ENCODE measurements around the gene TBC1D16. TPM values are rescaled to one million over a fixed set of nuclear protein-coding genes. Genes with fewer than 3 reads are reported as not detected.

The TBC1D16 gene
- total and polyA plus RNA-seq, 7 donors, result 1.7 to 11.4 (median 6.5) TPM

DNA sequence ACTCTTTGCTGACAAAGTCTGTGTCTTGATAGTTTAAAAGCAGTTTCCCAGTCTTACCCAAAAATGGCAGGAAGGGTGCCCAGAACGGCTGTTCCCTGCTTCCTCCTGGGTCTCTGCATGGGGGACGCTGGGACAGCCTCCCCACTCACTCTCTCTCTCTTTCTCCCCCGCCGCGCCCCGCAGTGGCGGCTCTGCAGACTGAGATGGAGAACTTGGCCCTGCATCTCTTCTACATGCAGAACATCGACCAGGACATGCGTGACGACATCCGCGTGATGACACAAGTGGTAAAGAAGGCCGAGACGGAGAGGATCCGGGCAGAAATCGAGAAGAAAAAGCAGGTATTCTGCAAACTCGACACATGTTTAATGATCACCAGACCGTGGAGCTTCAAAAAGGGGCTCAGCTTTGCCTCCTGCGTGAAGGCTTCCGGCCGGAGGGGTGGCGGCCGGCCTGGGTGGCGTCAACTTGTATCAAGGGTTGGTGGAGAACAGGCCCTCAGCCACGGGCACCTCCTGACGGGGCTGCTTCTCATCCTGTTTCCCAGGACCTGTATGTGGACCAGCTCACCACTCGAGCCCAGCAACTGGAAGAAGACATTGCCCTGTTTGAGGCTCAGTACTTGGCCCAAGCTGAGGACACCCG, 22.8 kb upstream of the TBC1D16 start:
- Histone ChIP-seq H3K4me1 (no peaks in the 10 kb centered on the region), H3K9me3 (no peaks in the 10 kb centered on the region), H3K27ac (no peak overlapping the region), H3K27me3 (ENCODE audit: insufficient read depth in 3 of 3, low read length in 2 of 3) (no peaks in the 10 kb centered on the region), H3K4me3 (no peak overlapping the region), H3K36me3 (ENCODE audit: insufficient read depth in 1 of 2, low read depth in 1 of 2) (no peaks in the 10 kb centered on the region)
- intact Hi-C loops (cut with DNase I), result no loop called here
- WGBS, 3 donors, result 94 to 95% (median 94%) methylated on average over 28 of the region's 28 CpGs
- ATAC-seq, result no peak
- TF ChIP-seq, protein P1, sequence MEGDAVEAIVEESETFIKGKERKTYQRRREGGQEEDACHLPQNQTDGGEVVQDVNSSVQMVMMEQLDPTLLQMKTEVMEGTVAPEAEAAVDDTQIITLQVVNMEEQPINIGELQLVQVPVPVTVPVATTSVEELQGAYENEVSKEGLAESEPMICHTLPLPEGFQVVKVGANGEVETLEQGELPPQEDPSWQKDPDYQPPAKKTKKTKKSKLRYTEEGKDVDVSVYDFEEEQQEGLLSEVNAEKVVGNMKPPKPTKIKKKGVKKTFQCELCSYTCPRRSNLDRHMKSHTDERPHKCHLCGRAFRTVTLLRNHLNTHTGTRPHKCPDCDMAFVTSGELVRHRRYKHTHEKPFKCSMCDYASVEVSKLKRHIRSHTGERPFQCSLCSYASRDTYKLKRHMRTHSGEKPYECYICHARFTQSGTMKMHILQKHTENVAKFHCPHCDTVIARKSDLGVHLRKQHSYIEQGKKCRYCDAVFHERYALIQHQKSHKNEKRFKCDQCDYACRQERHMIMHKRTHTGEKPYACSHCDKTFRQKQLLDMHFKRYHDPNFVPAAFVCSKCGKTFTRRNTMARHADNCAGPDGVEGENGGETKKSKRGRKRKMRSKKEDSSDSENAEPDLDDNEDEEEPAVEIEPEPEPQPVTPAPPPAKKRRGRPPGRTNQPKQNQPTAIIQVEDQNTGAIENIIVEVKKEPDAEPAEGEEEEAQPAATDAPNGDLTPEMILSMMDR (IDR thresholded peaks at IDR 0.05), result no peak
- no peak for DNase-seq

DNA sequence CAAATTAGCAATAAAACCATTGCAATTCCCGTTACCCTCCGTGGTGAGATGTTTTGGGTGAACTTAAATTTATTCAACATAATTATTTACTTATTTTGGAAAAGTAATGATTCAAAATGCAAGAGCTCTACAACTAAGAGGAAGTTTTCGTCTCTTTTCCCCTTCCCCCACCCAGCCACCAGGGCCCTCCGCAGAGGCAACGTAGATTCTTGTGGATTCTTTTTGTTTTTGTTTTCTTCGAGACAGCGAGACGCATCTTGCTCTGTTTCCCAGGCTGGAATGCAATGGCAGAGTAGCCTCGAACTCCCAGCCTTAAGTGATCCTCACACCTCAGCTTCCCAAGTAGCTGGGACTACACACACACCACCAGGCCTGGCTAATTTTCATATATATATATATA, 19.9 kb upstream of the TBC1D16 start:
- TF ChIP-seq, protein P1 (IDR thresholded peaks at IDR 0.05), result no peak
- 89 to 94% (median 93%) methylated on average over 9 of the region's 9 CpGs for WGBS, 3 donors
- DNase-seq (no peak), ATAC-seq (no peak)
- Histone ChIP-seq H3K36me3 (ENCODE audit: insufficient read depth in 1 of 2, low read depth in 1 of 2) (no peaks in the 10 kb centered on the region), H3K27ac (no peak overlapping the region), H3K4me1 (no peaks in the 10 kb centered on the region), H3K27me3 (ENCODE audit: insufficient read depth in 3 of 3, low read length in 2 of 3) (no peaks in the 10 kb centered on the region), H3K4me3 (no peak overlapping the region), H3K9me3 (no peaks in the 10 kb centered on the region)
- intact Hi-C loops (cut with DNase I), result no loop called here

DNA sequence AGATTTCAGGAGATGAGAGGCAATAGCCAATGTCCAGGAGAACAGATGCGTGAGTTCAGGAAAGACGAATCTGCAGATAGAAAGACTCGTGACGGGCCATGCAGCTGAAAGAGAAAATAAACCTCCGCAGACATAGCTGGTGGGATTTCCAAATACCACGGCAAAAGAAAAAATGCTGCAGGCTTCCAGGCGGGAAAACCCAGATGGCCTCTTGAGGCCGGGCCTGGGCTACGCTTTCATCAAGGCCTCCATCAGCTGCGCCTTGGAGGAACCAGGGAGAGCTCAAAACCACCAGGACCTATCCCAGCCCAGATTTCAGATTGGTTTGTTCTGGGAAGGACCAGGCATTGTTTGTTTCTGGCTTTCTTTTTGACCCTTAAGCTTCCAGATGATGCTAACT, 17.4 kb upstream of the TBC1D16 start:
- no peak overlapping the region for H3K4me3 ChIP-seq
- intact Hi-C loops (cut with DNase I), result no loop called here
- DNase-seq (no peak), ATAC-seq (no peak)
- H3K27me3 ChIP-seq (ENCODE audit: insufficient read depth in 3 of 3, low read length in 2 of 3), result no peaks in the 10 kb centered on the region
- no peaks in the 10 kb centered on the region for H3K4me1 ChIP-seq
- no peaks in the 10 kb centered on the region for H3K9me3 ChIP-seq
- TF ChIP-seq, protein P1 (IDR thresholded peaks at IDR 0.05), result no peak
- no peak overlapping the region for H3K27ac ChIP-seq
- WGBS, 3 donors, result 72 to 75% (median 75%) methylated on average over 10 of the region's 10 CpGs
- H3K36me3 ChIP-seq (ENCODE audit: insufficient read depth in 1 of 2, low read depth in 1 of 2), result no peaks in the 10 kb centered on the region

DNA sequence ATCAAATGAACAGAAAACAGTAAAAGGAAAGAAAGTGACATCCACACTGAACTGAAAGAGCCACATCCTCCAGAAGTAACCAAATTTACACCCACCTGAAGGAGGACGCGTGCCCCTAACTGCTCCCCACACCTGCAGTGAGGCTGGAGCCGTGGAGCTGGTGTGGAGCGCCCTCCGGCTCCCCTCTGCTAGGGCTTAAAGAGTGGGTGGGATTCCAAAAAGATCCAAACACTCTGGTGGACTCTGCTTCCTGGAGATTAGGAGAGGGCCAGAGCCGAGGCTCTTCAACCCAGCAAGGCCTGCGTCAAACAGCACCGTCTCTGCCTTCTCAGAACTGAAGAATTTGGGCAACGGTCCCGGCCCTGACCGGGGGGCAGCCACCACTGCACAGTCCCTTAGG, 16.0 kb upstream of the TBC1D16 start:
- ATAC-seq, result no peak
- 92 to 98% (median 96%) methylated on average over 11 of the region's 11 CpGs for whole genome bisulfite sequencing, 3 donors
- no peaks in the 10 kb centered on the region for H3K36me3 ChIP-seq (ENCODE audit: insufficient read depth in 1 of 2, low read depth in 1 of 2)
- H3K27me3 ChIP-seq (ENCODE audit: insufficient read depth in 3 of 3, low read length in 2 of 3), result no peaks in the 10 kb centered on the region
- H3K4me1 ChIP-seq, result no peaks in the 10 kb centered on the region
- TF ChIP-seq, protein P1 (IDR thresholded peaks at IDR 0.05), result no peak
- H3K27ac ChIP-seq, result no peak overlapping the region
- intact Hi-C loops (cut with DNase I), result no loop called here
- no peak overlapping the region for H3K4me3 ChIP-seq
- DNase-seq, result no peak
- no peaks in the 10 kb centered on the region for H3K9me3 ChIP-seq

DNA sequence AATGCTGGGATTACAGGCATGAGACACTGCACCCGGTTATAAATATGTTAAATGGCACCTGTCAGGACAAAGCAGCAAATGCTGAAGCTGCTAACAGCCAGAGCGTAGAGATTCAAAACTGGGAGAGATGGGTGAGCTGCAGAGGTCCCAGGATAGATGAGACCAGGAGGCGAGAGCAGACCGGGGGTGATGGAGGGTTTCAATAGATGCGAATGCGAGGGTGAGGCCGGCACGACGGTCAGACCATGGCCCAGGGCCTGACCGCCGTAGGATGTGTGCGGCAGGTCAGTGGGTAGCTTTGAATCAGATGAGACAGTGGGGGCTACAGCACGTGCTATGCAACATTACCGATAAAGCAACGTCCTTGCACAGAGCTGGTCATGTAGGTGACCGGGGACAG, 15.0 kb upstream of the TBC1D16 start:
- no peaks in the 10 kb centered on the region for H3K4me1 ChIP-seq
- no peak overlapping the region for H3K4me3 ChIP-seq
- no peaks in the 10 kb centered on the region for H3K27me3 ChIP-seq (ENCODE audit: insufficient read depth in 3 of 3, low read length in 2 of 3)
- no peak for ATAC-seq
- intact Hi-C loops (cut with DNase I), result no loop called here
- TF ChIP-seq, protein P1 (IDR thresholded peaks at IDR 0.05), result no peak
- H3K9me3 ChIP-seq, result no peaks in the 10 kb centered on the region
- H3K36me3 ChIP-seq (ENCODE audit: insufficient read depth in 1 of 2, low read depth in 1 of 2), result no peaks in the 10 kb centered on the region
- no peak overlapping the region for H3K27ac ChIP-seq
- DNase-seq, result no peak
- whole genome bisulfite sequencing, 3 donors, result 86 to 94% (median 89%) methylated on average over 16 of the region's 16 CpGs
